Skeletal muscle tissue (tissue), 4 donors: Measurements from ENCODE around the gene XPNPEP1. TPM values are rescaled to one million over a fixed set of nuclear protein-coding genes. Genes with fewer than 3 reads are reported as not detected.

Source experiments
- H3K27ac ChIP-seq: one replicate; pipeline ENCODE4 v1.7.0; 2013; ENCODE audit warnings: mild to moderate bottlenecking, low read depth, low read length, inconsistent platforms
- H3K27me3 ChIP-seq, 3 donors: one replicate each; pipeline ENCODE4 v1.7.0; 2013; ENCODE audit warnings: low read length in 3 of 3; ENCODE audit not compliant: control insufficient read depth in 3 of 3, insufficient read depth in 3 of 3
- H3K36me3 ChIP-seq, 3 donors: one replicate each; pipeline ENCODE4 v1.7.0; 2013; ENCODE audit warnings: low read length in 3 of 3; ENCODE audit not compliant: control insufficient read depth in 3 of 3, insufficient read depth in 3 of 3
- H3K4me1 ChIP-seq, 3 donors: one replicate each; pipeline ENCODE4 v1.7.0; 2013; ENCODE audit warnings: low read length in 3 of 3, mild to moderate bottlenecking in 3 of 3; ENCODE audit not compliant: control insufficient read depth in 3 of 3, insufficient read depth in 3 of 3
- H3K4me3 ChIP-seq, 3 donors: one replicate each; pipeline ENCODE4 v1.7.0; 2013; ENCODE audit warnings: low read length in 3 of 3
- H3K9ac ChIP-seq, 3 donors: one replicate each; pipeline ENCODE4 v1.7.0; 2013; ENCODE audit warnings: low read length in 3 of 3, mild to moderate bottlenecking in 3 of 3, moderate library complexity in 2 of 3, low read depth in 1 of 3
- H3K9me3 ChIP-seq, 3 donors: one replicate each; pipeline ENCODE4 v1.7.0; 2013; ENCODE audit warnings: low read length in 3 of 3; ENCODE audit not compliant: control insufficient read depth in 3 of 3
- total RNA-seq: library from RNA; depleted of rRNA; stranded (reverse); fragments of >200 nt; gene quantifications from one replicate; pipeline ENCODE4 v1.2.3, GENCODE V29; 2014
- donor health status: Osteomylitis.

XPNPEP1 gene
- total RNA-seq, 1 donor from 2014 or later: 89.2 TPM

DNA sequence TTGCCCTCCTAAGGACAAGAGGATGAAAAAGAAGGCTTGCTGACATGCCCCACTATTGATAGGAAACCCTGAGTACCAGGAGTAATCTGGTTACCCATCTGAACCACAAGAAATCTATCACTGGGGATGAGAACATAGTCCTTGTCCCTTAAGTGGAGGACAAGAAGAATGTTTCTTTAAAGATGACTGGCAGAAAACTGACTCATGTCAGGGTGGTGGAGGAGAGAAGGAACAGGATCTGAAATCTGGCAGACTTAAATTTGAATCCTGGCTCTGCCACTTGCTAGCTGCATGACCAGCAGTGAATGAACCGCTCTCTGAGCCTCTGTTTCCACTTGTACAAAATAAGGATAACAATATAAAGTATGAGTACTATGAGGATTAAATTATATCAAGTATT is 38.9 kb upstream of the XPNPEP1 start:
- Histone ChIP-seq H3K9ac (no peak overlapping the region), H3K9me3 (no peaks in the 10 kb centered on the region), H3K36me3 (no peaks in the 10 kb centered on the region), H3K27ac (no peak overlapping the region), H3K4me1 (peaks cover 0 to 7% (median 1%) of the 10 kb centered on the region in 3 donors), H3K27me3 (peaks cover 0 to 4% (median 0%) of the 10 kb centered on the region in 3 donors), H3K4me3 (no peak overlapping the region)

DNA sequence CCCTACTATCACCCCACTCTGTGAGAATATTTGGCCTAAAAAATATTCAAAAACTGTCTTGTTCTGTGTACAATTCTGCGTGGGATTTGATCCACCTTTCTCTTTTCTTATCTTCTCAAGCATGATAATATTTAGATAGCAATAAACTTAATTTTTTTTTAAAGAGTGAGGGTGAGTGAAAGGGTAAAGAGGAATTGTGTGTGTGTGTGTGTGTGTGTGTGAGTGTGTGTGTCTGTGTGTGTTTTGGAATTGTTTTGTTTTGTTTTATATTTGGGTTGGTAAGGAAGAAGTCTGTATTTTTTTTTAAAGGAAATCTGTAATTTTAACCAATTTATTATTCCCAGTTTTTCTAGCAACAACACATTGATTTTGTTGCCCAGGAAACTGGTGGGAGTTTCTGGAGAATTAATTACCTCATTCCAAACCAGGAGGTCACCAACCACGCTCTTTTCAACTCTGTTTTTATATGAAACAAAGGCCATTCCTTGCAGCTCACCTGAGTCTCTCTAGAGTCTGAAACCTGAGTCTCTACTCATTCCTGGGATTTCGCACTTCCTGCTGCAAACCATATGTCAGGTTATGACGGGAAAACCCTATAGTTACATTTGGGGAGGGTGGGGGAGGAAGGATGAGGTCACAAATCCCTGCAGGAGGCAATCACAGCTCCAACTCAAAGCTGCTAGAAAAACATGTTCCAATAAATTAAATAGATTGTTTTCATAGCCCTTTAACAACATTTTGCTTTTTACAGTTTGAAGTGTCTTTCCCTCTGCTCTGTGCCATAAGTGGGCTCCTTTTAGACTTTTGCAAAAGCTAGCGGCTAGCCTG is 38.1 kb upstream of the XPNPEP1 start:
- Histone ChIP-seq H3K9me3 (no peaks in the 10 kb centered on the region), H3K9ac (no peak overlapping the region), H3K27ac (no peak overlapping the region)

GRCh38 chr10:109960682-109961081 is 37.4 kb upstream of the XPNPEP1 start:
- Histone ChIP-seq H3K4me3 (no peak overlapping the region), H3K27ac (no peak overlapping the region), H3K4me1 (peaks cover 0 to 3% (median 0%) of the 10 kb centered on the region in 3 donors), H3K9me3 (no peaks in the 10 kb centered on the region), H3K9ac (no peak overlapping the region), H3K36me3 (no peaks in the 10 kb centered on the region), H3K27me3 (peaks cover 0 to 3% (median 0%) of the 10 kb centered on the region in 3 donors)

More for the DNA sequence above, 38.1 kb upstream of the XPNPEP1 start:
- peaks cover 0 to 4% (median 0%) of the 10 kb centered on the region in 3 donors for H3K27me3 ChIP-seq
- H3K4me1 ChIP-seq: peaks cover 0 to 3% (median 0%) of the 10 kb centered on the region in 3 donors
- no peaks in the 10 kb centered on the region for H3K36me3 ChIP-seq
- no peak overlapping the region for H3K4me3 ChIP-seq

- Histone ChIP-seq H3K36me3 (no peaks in the 10 kb centered on the region), H3K4me1 (peaks cover 0 to 3% (median 0%) of the 10 kb centered on the region in 3 donors), H3K9ac (no peak overlapping the region), H3K4me3 (no peak overlapping the region), H3K9me3 (no peaks in the 10 kb centered on the region), H3K27me3 (no peaks in the 10 kb centered on the region), H3K27ac (no peak overlapping the region)
Measured at GRCh38 chr10:109959259-109960145, 36.2 kb upstream of the XPNPEP1 start.

GRCh38 chr10:109958059-109958458 is 34.7 kb upstream of the XPNPEP1 start:
- Histone ChIP-seq H3K36me3 (no peaks in the 10 kb centered on the region), H3K27me3 (no peaks in the 10 kb centered on the region), H3K9me3 (no peaks in the 10 kb centered on the region), H3K4me1 (peaks cover 0 to 3% (median 0%) of the 10 kb centered on the region in 3 donors), H3K27ac (no peak overlapping the region), H3K4me3 (no peak overlapping the region), H3K9ac (no peak overlapping the region)

- Histone ChIP-seq H3K27me3 (no peaks in the 10 kb centered on the region), H3K9ac (no peak overlapping the region), H3K9me3 (no peaks in the 10 kb centered on the region), H3K4me1 (peaks cover 0 to 3% (median 0%) of the 10 kb centered on the region in 3 donors), H3K27ac (no peak overlapping the region), H3K36me3 (no peaks in the 10 kb centered on the region), H3K4me3 (no peak overlapping the region)
Measured at GRCh38 chr10:109957092-109957797, 33.9 kb upstream of the XPNPEP1 start.

- H3K27ac ChIP-seq: no peak overlapping the region
- peaks cover 0 to 3% (median 0%) of the 10 kb centered on the region in 3 donors for H3K4me1 ChIP-seq
- no peaks in the 10 kb centered on the region for H3K27me3 ChIP-seq
- no peak overlapping the region for H3K4me3 ChIP-seq
- no peaks in the 10 kb centered on the region for H3K36me3 ChIP-seq
- H3K9ac ChIP-seq: no peak overlapping the region
- H3K9me3 ChIP-seq: no peaks in the 10 kb centered on the region
Measured at GRCh38 chr10:109956454-109957091, 33.3 kb upstream of the XPNPEP1 start.

DNA sequence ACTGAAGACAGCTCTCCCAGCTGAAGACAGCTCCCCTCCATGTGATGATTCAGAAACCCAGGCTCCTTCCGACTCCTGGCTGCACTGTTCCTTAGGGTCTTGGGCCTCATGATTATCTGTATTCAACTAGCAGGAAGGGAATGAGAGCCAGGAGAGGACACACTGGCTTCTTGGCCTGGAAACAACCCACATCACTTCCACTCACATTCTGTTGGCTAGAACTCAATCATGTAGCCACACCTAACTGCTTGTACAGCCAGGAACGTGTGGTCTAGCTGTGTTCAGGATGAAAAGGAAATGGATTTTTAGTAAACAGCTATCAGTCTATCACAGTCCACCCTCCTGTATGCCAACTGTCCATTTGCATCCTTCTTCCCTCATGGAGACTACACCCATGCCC is 30.5 kb upstream of the XPNPEP1 start:
- Histone ChIP-seq H3K9ac (no peak overlapping the region), H3K27ac (no peak overlapping the region), H3K9me3 (no peaks in the 10 kb centered on the region), H3K4me3 (no peak overlapping the region), H3K36me3 (no peaks in the 10 kb centered on the region), H3K4me1 (peaks cover 0 to 3% (median 0%) of the 10 kb centered on the region in 3 donors), H3K27me3 (no peaks in the 10 kb centered on the region)

GRCh38 chr10:109952526-109952925 is 29.2 kb upstream of the XPNPEP1 start:
- Histone ChIP-seq H3K4me1 (peaks cover 0 to 2% (median 0%) of the 10 kb centered on the region in 3 donors), H3K4me3 (no peak overlapping the region), H3K9me3 (no peaks in the 10 kb centered on the region), H3K27me3 (no peaks in the 10 kb centered on the region), H3K36me3 (no peaks in the 10 kb centered on the region), H3K27ac (no peak overlapping the region), H3K9ac (no peak overlapping the region)
